ENCODE measurements around the gene KLF18.

The KLF18 gene

GRCh38 chr1:44141531-44141930 lies at the start of gene KLF18:
Gene KLF18, minus strand, starts transcription at chr1:44141631. Its CDS starts 0 bp downstream, at chr1:44141631.
- Histone ChIP-seq H3K4me1 (ENCODE audit: control insufficient read depth in 5 of 5, insufficient read depth in 5 of 5, low read length in 5 of 5) (no peaks in the 10 kb centered on the region), H3K27me3 (ENCODE audit: control insufficient read depth in 5 of 5, insufficient read depth in 4 of 5, low read length in 5 of 5) (no peaks in the 10 kb centered on the region), H3K27ac (ENCODE audit: low read depth, low read length) (no peak within 1 kb of the TSS), H3K4me3 (ENCODE audit: low read depth in 1 of 5, low read length in 5 of 5) (no peak within 1 kb of the TSS), H3K9ac (ENCODE audit: low read length in 5 of 5) (no peak within 1 kb of the TSS), H3K36me3 (ENCODE audit: control insufficient read depth in 5 of 5, insufficient read depth in 5 of 5, low read length in 5 of 5) (no peaks in the 10 kb centered on the region), H3K9me3 (ENCODE audit: control insufficient read depth in 5 of 5, low read length in 5 of 5) (peaks cover 5 to 21% (median 18%) of the 10 kb centered on the region in 5 donors)

DNA sequence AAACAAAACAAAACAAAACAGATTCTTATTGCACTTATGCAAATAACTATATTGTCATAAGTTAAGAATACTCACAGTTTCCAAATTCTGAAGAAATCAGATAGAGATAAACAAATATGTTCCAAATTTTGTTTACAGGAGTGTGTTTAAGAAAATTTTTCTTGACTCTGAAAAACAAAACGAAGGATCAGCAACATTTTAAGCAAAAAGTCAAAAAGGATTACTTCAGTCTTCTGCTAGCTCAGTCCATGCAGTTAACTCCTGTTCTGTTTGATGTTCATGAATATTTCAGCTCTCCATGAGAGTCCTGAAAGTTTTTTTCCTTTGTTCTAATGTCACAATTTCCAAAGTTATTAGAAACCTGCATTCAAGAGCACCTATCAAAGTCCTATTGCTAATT lies 33.2 kb upstream of the KLF18 start:
- no peak overlapping the region for H3K9ac ChIP-seq (ENCODE audit: low read length in 5 of 5)
- no peaks in the 10 kb centered on the region for H3K4me1 ChIP-seq (ENCODE audit: control insufficient read depth in 5 of 5, insufficient read depth in 5 of 5, low read length in 5 of 5)
- H3K27me3 ChIP-seq (ENCODE audit: control insufficient read depth in 5 of 5, insufficient read depth in 4 of 5, low read length in 5 of 5), result peaks cover 0 to under 1% (median 0%) of the 10 kb centered on the region in 5 donors
- no peaks in the 10 kb centered on the region for H3K9me3 ChIP-seq (ENCODE audit: control insufficient read depth in 5 of 5, low read length in 5 of 5)
- H3K4me3 ChIP-seq (ENCODE audit: low read depth in 1 of 5, low read length in 5 of 5), result no peak overlapping the region
- H3K36me3 ChIP-seq (ENCODE audit: control insufficient read depth in 5 of 5, insufficient read depth in 5 of 5, low read length in 5 of 5), result no peaks in the 10 kb centered on the region
- no peak overlapping the region for H3K27ac ChIP-seq (ENCODE audit: low read depth, low read length)

DNA sequence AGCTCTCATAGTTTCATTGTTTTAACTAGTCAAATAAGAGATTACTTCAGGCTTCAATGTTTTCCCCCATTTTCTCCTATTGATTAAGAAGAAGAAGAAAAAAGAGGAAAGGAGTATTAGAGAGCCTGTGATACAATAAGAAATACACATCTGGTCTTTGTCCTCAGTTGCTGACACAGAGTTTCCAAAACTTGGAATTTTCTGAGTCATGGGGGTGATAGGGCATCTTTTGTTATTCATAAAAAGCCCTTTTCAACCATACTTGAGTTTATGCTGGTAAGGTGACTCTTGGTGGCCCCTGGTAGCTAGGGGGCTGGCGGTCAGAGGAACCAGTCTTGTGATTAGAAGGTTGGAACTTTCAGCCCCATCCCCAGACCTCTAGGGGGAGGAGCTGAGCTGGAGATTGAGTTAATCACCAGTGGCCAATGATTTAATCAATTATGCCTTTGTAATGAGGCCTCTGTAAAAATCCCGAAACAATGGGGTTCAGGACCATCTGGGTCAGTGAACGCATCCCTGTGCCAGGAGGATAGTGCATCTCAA lies 28.9 kb upstream of the KLF18 start:
- H3K27me3 ChIP-seq (ENCODE audit: control insufficient read depth in 5 of 5, insufficient read depth in 4 of 5, low read length in 5 of 5), result peaks cover 3 to 8% (median 6%) of the 10 kb centered on the region in 5 donors
- H3K36me3 ChIP-seq (ENCODE audit: control insufficient read depth in 5 of 5, insufficient read depth in 5 of 5, low read length in 5 of 5), result no peaks in the 10 kb centered on the region
- no peaks in the 10 kb centered on the region for H3K4me1 ChIP-seq (ENCODE audit: control insufficient read depth in 5 of 5, insufficient read depth in 5 of 5, low read length in 5 of 5)
- no peak overlapping the region for H3K4me3 ChIP-seq (ENCODE audit: low read depth in 1 of 5, low read length in 5 of 5)
- no peak overlapping the region for H3K27ac ChIP-seq (ENCODE audit: low read depth, low read length)
- no peak overlapping the region for H3K9ac ChIP-seq (ENCODE audit: low read length in 5 of 5)
- peaks cover 0 to 9% (median 0%) of the 10 kb centered on the region in 5 donors for H3K9me3 ChIP-seq (ENCODE audit: control insufficient read depth in 5 of 5, low read length in 5 of 5)

DNA sequence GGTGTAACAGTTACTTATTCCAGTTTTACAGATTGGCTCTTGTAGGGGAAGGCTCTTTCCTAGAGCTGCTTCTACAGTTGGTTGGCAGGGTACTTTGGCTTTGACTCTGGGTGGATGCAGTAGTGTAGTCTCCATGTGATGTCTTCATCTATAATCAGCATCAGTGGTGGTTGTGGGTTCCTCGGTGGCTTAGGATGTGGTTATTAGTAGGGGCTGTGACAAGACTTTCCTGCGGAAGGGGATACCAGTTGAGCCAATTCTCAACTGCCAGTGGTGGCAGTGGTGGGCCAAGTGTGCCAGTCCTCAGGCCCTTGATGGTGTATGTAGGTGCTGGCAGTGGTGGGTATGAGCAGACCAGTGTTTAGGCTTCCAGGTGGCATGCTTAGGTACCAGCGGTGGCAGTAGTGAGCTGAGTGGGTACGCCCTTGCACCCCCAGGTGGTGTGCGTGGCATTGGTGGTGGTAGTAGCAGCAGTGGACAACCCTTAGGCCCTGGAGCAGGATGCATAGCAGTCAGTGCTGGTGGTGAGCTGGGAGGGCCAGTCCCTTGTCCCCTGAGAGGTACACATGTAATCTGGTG lies 27.2 kb upstream of the KLF18 start:
- no peak overlapping the region for H3K9ac ChIP-seq (ENCODE audit: low read length in 5 of 5)
- no peak overlapping the region for H3K27ac ChIP-seq (ENCODE audit: low read depth, low read length)
- H3K36me3 ChIP-seq (ENCODE audit: control insufficient read depth in 5 of 5, insufficient read depth in 5 of 5, low read length in 5 of 5), result no peaks in the 10 kb centered on the region
- peaks cover 3 to 8% (median 6%) of the 10 kb centered on the region in 5 donors for H3K27me3 ChIP-seq (ENCODE audit: control insufficient read depth in 5 of 5, insufficient read depth in 4 of 5, low read length in 5 of 5)
- H3K9me3 ChIP-seq (ENCODE audit: control insufficient read depth in 5 of 5, low read length in 5 of 5), result peaks cover 0 to 9% (median 0%) of the 10 kb centered on the region in 5 donors
- no peak overlapping the region for H3K4me3 ChIP-seq (ENCODE audit: low read depth in 1 of 5, low read length in 5 of 5)
- H3K4me1 ChIP-seq (ENCODE audit: control insufficient read depth in 5 of 5, insufficient read depth in 5 of 5, low read length in 5 of 5), result no peaks in the 10 kb centered on the region

DNA sequence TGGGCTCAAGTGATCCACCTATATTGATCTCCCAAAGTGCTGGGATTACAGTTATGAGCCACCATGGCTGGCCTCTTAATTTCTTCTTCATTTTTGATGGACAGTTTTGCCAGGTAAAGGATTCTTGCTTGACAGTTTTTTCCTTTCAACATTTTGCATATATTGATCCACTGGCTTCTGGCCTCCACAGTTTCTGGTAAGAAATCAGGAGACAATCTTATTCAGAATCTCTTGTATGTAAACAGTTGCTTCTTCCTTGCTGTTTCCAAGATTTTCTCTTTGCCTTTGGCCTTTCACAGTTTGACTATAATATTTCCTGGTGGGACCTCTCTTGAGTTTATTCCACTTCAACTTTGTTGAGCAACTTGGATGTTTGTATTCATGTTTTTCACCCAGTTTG lies 20.1 kb upstream of the KLF18 start:
- Histone ChIP-seq H3K4me1 (ENCODE audit: control insufficient read depth in 5 of 5, insufficient read depth in 5 of 5, low read length in 5 of 5) (no peaks in the 10 kb centered on the region), H3K4me3 (ENCODE audit: low read depth in 1 of 5, low read length in 5 of 5) (no peak overlapping the region), H3K27me3 (ENCODE audit: control insufficient read depth in 5 of 5, insufficient read depth in 4 of 5, low read length in 5 of 5) (no peaks in the 10 kb centered on the region), H3K9me3 (ENCODE audit: control insufficient read depth in 5 of 5, low read length in 5 of 5) (peaks cover 0 to 6% (median 0%) of the 10 kb centered on the region in 5 donors), H3K36me3 (ENCODE audit: control insufficient read depth in 5 of 5, insufficient read depth in 5 of 5, low read length in 5 of 5) (no peaks in the 10 kb centered on the region), H3K9ac (ENCODE audit: low read length in 5 of 5) (no peak overlapping the region), H3K27ac (ENCODE audit: low read depth, low read length) (no peak overlapping the region)

DNA sequence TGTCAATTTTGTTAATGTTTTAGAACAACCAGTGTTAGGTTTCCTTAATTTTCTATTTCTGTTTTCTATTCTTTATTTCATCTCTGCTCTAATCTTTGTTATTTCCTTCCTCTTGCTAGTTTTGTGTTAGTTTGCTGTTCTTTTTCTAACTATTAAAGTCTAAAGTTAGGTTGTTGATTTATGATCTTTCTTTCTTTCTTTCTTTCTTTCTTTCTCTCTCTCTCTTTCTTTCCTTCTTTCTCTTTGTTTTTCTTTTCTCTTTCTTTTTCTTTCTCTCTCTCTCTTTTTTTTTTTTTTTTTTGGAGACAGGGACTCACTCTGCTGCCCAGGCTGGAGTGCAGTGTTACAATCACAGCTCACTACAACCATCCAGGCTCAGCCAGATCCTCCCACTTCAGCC lies 17.4 kb upstream of the KLF18 start:
- Histone ChIP-seq H3K27me3 (ENCODE audit: control insufficient read depth in 5 of 5, insufficient read depth in 4 of 5, low read length in 5 of 5) (no peaks in the 10 kb centered on the region), H3K27ac (ENCODE audit: low read depth, low read length) (no peak overlapping the region), H3K36me3 (ENCODE audit: control insufficient read depth in 5 of 5, insufficient read depth in 5 of 5, low read length in 5 of 5) (no peaks in the 10 kb centered on the region), H3K4me3 (ENCODE audit: low read depth in 1 of 5, low read length in 5 of 5) (no peak overlapping the region), H3K9ac (ENCODE audit: low read length in 5 of 5) (no peak overlapping the region), H3K4me1 (ENCODE audit: control insufficient read depth in 5 of 5, insufficient read depth in 5 of 5, low read length in 5 of 5) (no peaks in the 10 kb centered on the region), H3K9me3 (ENCODE audit: control insufficient read depth in 5 of 5, low read length in 5 of 5) (peaks cover 0 to 6% (median 0%) of the 10 kb centered on the region in 5 donors)

DNA sequence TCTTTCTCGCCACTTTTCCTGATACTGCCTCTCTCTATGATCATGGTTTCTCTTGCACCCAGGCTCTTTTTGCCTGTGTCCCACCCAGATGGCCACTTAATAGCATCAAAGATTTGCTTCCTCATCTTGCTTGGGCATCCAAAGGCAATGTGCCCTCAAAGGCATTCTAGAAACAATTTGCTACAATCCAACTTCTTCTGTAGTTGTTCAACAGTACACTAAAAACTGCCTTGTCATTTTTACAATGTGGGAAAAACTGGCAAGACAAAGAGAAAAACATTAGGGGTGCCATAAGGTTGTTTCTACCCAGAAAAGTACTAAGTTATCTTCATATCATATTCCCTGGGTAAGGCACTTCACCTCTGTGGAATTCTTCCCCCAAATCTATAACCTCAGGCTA lies 16.5 kb upstream of the KLF18 start:
- peaks cover 0 to 6% (median 0%) of the 10 kb centered on the region in 5 donors for H3K9me3 ChIP-seq (ENCODE audit: control insufficient read depth in 5 of 5, low read length in 5 of 5)
- no peaks in the 10 kb centered on the region for H3K36me3 ChIP-seq (ENCODE audit: control insufficient read depth in 5 of 5, insufficient read depth in 5 of 5, low read length in 5 of 5)
- no peaks in the 10 kb centered on the region for H3K27me3 ChIP-seq (ENCODE audit: control insufficient read depth in 5 of 5, insufficient read depth in 4 of 5, low read length in 5 of 5)
- no peak overlapping the region for H3K27ac ChIP-seq (ENCODE audit: low read depth, low read length)
- H3K9ac ChIP-seq (ENCODE audit: low read length in 5 of 5), result no peak overlapping the region
- no peak overlapping the region for H3K4me3 ChIP-seq (ENCODE audit: low read depth in 1 of 5, low read length in 5 of 5)
- H3K4me1 ChIP-seq (ENCODE audit: control insufficient read depth in 5 of 5, insufficient read depth in 5 of 5, low read length in 5 of 5), result no peaks in the 10 kb centered on the region

DNA sequence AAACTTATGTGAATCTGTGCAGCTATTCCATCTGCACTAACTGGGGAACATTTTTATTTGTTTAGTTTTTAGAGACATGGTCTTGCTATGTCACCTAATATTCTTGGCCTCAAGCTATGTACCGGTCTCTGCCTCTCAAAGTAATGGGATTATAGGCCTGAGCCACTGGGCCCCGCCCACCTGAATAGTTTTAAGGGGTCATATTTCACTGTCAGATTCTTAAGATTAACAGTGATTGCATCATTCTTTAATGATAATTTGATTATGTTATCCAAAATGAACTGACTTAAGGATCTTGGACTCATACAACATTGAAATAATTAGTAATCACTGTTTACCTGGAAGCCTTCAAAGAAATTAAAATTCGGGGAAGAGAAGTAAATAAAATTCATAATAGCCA lies 12.6 kb upstream of the KLF18 start:
- Histone ChIP-seq H3K27me3 (ENCODE audit: control insufficient read depth in 5 of 5, insufficient read depth in 4 of 5, low read length in 5 of 5) (peaks cover 0 to 8% (median 0%) of the 10 kb centered on the region in 5 donors), H3K4me1 (ENCODE audit: control insufficient read depth in 5 of 5, insufficient read depth in 5 of 5, low read length in 5 of 5) (no peaks in the 10 kb centered on the region)

DNA sequence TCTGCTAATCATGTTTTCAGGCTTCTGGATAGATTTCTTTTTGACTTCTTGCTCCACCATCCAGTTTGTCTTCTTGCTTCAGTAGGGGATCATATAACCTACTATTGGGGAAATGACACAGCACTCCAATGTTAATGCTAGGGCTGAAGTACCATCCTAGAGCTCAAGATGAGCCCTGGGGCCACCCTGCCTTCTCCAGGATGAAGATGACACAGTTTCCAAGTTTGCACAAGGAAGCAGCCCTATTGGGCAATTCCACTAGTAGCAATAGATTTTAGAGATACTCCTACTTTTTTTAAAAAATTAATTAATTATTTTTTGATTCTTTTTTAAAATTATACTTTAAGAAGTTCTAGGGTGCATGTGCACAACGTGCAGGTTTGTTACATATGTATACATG lies 11.3 kb upstream of the KLF18 start:
- Histone ChIP-seq H3K27ac (ENCODE audit: low read depth, low read length) (no peak overlapping the region), H3K27me3 (ENCODE audit: control insufficient read depth in 5 of 5, insufficient read depth in 4 of 5, low read length in 5 of 5) (peaks cover 0 to 8% (median 0%) of the 10 kb centered on the region in 5 donors), H3K36me3 (ENCODE audit: control insufficient read depth in 5 of 5, insufficient read depth in 5 of 5, low read length in 5 of 5) (no peaks in the 10 kb centered on the region), H3K9ac (ENCODE audit: low read length in 5 of 5) (no peak overlapping the region), H3K4me3 (ENCODE audit: low read depth in 1 of 5, low read length in 5 of 5) (no peak overlapping the region), H3K4me1 (ENCODE audit: control insufficient read depth in 5 of 5, insufficient read depth in 5 of 5, low read length in 5 of 5) (no peaks in the 10 kb centered on the region), H3K9me3 (ENCODE audit: control insufficient read depth in 5 of 5, low read length in 5 of 5) (no peaks in the 10 kb centered on the region)

More for the DNA sequence above, 12.6 kb upstream of the KLF18 start:
- Histone ChIP-seq H3K27ac (ENCODE audit: low read depth, low read length) (no peak overlapping the region), H3K9me3 (ENCODE audit: control insufficient read depth in 5 of 5, low read length in 5 of 5) (no peaks in the 10 kb centered on the region), H3K9ac (ENCODE audit: low read length in 5 of 5) (no peak overlapping the region), H3K4me3 (ENCODE audit: low read depth in 1 of 5, low read length in 5 of 5) (no peak overlapping the region), H3K36me3 (ENCODE audit: control insufficient read depth in 5 of 5, insufficient read depth in 5 of 5, low read length in 5 of 5) (no peaks in the 10 kb centered on the region)

DNA sequence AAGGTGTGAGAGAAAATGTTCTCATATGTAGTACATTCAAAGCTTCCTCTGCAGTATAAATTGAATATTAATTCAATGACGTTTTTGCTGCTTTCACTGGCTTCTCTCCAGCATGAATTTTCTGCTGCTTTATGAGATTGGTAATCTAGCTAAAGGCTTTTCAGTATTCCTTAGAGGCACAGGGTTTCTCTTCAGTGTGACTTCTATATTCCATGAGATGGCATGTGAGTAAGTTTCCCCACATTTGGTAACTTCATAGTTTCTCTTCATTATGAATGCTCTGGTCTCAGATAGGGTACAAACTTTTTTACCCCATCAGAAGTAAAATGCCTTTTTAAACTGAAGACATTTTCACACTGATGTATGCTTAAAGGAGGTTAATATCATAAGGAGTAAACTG lies 10.4 kb upstream of the KLF18 start:
- Histone ChIP-seq H3K4me1 (ENCODE audit: control insufficient read depth in 5 of 5, insufficient read depth in 5 of 5, low read length in 5 of 5) (no peaks in the 10 kb centered on the region), H3K9ac (ENCODE audit: low read length in 5 of 5) (no peak overlapping the region), H3K36me3 (ENCODE audit: control insufficient read depth in 5 of 5, insufficient read depth in 5 of 5, low read length in 5 of 5) (no peaks in the 10 kb centered on the region), H3K27ac (ENCODE audit: low read depth, low read length) (no peak overlapping the region), H3K27me3 (ENCODE audit: control insufficient read depth in 5 of 5, insufficient read depth in 4 of 5, low read length in 5 of 5) (peaks cover 0 to 8% (median 0%) of the 10 kb centered on the region in 5 donors), H3K4me3 (ENCODE audit: low read depth in 1 of 5, low read length in 5 of 5) (no peak overlapping the region), H3K9me3 (ENCODE audit: control insufficient read depth in 5 of 5, low read length in 5 of 5) (peaks cover 0 to 1% (median 0%) of the 10 kb centered on the region in 5 donors)
